Measurements from ENCODE around the gene BRCA2. TPM values are rescaled to one million over a fixed set of nuclear protein-coding genes. Genes with fewer than 3 reads are reported as not detected.

The BRCA2 gene
- total RNA-seq, 1 experiment from 2014 or later: 16.8 TPM

DNA sequence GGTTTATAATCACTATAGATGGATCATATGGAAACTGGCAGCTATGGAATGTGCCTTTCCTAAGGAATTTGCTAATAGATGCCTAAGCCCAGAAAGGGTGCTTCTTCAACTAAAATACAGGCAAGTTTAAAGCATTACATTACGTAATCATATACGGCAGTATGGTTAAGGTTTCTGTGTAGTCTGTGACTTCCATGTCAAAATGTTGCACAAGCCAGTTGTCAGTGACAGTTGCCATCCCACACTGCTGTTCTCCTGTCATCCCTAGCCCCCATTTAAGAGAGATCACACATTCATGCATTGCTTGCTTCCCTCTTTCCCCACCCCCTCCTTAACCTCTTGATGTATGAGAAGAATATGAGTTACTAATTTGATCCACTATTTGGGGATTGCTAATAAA lies 47.3 kb downstream of the BRCA2 start:
- Histone ChIP-seq H2AFZ (ENCODE audit: low read length) (no peak overlapping the region), H3K36me3 (ENCODE audit: low read depth, low read length) (no peaks in the 10 kb centered on the region), H3K4me2 (ENCODE audit: low read length) (no peak overlapping the region), H3F3A (ENCODE audit: low read length, unreplicated experiment) (no peaks in the 10 kb centered on the region), H4K20me1 (ENCODE audit: low read length) (no peaks in the 10 kb centered on the region), H3K27ac (ENCODE audit: low read length) (no peak overlapping the region), H3K9ac (ENCODE audit: low read length) (no peak overlapping the region), H3K9me3 (ENCODE audit: low read length) (no peaks in the 10 kb centered on the region), H3K4me3 (ENCODE audit: low read length) (no peak overlapping the region), H3K27me3 (ENCODE audit: low read length) (no peaks in the 10 kb centered on the region), H3K9me2 (replicated peaks; ENCODE audit: low read length) (no peaks in the 10 kb centered on the region), H3K4me1 (ENCODE audit: insufficient read depth, low read length) (no peaks in the 10 kb centered on the region), H3K79me2 (ENCODE audit: low read length) (no peaks in the 10 kb centered on the region)
- ATAC-seq (no peak), DNase-seq (no peak)
- TF ChIP-seq EZH2 (IDR thresholded peaks at IDR 0.05; ENCODE audit: low read length, unreplicated experiment): no peak
- no peak for TF ChIP-seq EZH2phosphoT487 (IDR thresholded peaks at IDR 0.05; ENCODE audit: borderline replicate concordance, low read length)
- TF ChIP-seq, protein P1, sequence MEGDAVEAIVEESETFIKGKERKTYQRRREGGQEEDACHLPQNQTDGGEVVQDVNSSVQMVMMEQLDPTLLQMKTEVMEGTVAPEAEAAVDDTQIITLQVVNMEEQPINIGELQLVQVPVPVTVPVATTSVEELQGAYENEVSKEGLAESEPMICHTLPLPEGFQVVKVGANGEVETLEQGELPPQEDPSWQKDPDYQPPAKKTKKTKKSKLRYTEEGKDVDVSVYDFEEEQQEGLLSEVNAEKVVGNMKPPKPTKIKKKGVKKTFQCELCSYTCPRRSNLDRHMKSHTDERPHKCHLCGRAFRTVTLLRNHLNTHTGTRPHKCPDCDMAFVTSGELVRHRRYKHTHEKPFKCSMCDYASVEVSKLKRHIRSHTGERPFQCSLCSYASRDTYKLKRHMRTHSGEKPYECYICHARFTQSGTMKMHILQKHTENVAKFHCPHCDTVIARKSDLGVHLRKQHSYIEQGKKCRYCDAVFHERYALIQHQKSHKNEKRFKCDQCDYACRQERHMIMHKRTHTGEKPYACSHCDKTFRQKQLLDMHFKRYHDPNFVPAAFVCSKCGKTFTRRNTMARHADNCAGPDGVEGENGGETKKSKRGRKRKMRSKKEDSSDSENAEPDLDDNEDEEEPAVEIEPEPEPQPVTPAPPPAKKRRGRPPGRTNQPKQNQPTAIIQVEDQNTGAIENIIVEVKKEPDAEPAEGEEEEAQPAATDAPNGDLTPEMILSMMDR (conservative IDR thresholded peaks at IDR 0.05; ENCODE audit: low read depth, low read length): no peak
- POLR2A ChIA-PET (ENCODE audit: unreplicated experiment): interaction anchor here (0.6 kb wide), 1 partner anchor 18 kb away, joined by 7 read pairs; no protein-coding TSS in a partner anchor
- CTCF ChIA-PET: no interaction called here
- intact Hi-C loops (cut with micrococcal nuclease): no loop called here
- no TSS peak for BruUV-seq (replicated peaks)

DNA sequence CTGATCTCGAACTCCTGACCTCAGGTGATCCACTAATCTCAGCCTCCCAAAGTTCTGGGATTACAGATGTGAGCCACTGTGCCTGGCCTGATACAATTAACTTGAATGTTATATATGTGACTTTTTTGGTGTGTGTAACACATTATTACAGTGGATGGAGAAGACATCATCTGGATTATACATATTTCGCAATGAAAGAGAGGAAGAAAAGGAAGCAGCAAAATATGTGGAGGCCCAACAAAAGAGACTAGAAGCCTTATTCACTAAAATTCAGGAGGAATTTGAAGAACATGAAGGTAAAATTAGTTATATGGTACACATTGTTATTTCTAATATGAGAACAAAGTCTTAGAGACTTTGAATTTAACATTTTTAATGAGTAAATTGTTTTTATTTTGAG lies 55.5 kb downstream of the BRCA2 start:
- TF ChIP-seq, protein P1 (conservative IDR thresholded peaks at IDR 0.05; ENCODE audit: low read depth, low read length): no peak
- TF ChIP-seq EZH2 (IDR thresholded peaks at IDR 0.05; ENCODE audit: low read length, unreplicated experiment) (no peak), EZH2phosphoT487 (IDR thresholded peaks at IDR 0.05; ENCODE audit: borderline replicate concordance, low read length) (no peak)

GRCh38 chr13:32376642-32377415 lies 61.5 kb downstream of the BRCA2 start:
- no peak overlapping the region for H3K4me2 ChIP-seq (ENCODE audit: low read length)
- H3K27me3 ChIP-seq (ENCODE audit: low read length): no peaks in the 10 kb centered on the region
- no peak for DNase-seq
- no peaks in the 10 kb centered on the region for H3F3A ChIP-seq (ENCODE audit: low read length, unreplicated experiment)
- ChIA-PET CTCF (no interaction called here), POLR2A (ENCODE audit: unreplicated experiment) (interaction anchor here (0.6 kb wide), 1 partner anchor 138 kb away, joined by 3 read pairs; no protein-coding TSS in a partner anchor)
- TF ChIP-seq, protein P1 (conservative IDR thresholded peaks at IDR 0.05; ENCODE audit: low read depth, low read length): no peak
- TF ChIP-seq EZH2 (IDR thresholded peaks at IDR 0.05; ENCODE audit: low read length, unreplicated experiment) (no peak), EZH2phosphoT487 (IDR thresholded peaks at IDR 0.05; ENCODE audit: borderline replicate concordance, low read length) (no peak)
- no peak overlapping the region for H2AFZ ChIP-seq (ENCODE audit: low read length)
- no TSS peak for BruUV-seq (replicated peaks)
- no peaks in the 10 kb centered on the region for H3K4me1 ChIP-seq (ENCODE audit: insufficient read depth, low read length)
- H4K20me1 ChIP-seq (ENCODE audit: low read length): no peaks in the 10 kb centered on the region
- H3K9me2 ChIP-seq (replicated peaks; ENCODE audit: low read length): no peaks in the 10 kb centered on the region
- no peak for ATAC-seq
- H3K9me3 ChIP-seq (ENCODE audit: low read length): no peaks in the 10 kb centered on the region
- peaks cover 15% of the 10 kb centered on the region for H3K36me3 ChIP-seq (ENCODE audit: low read depth, low read length)
- intact Hi-C loops (cut with micrococcal nuclease): no loop called here
- H3K79me2 ChIP-seq (ENCODE audit: low read length): no peaks in the 10 kb centered on the region
- H3K27ac ChIP-seq (ENCODE audit: low read length): no peak overlapping the region
- H3K4me3 ChIP-seq (ENCODE audit: low read length): no peak overlapping the region
- H3K9ac ChIP-seq (ENCODE audit: low read length): no peak overlapping the region

More for the DNA sequence above, 55.5 kb downstream of the BRCA2 start:
- ChIA-PET POLR2A (ENCODE audit: unreplicated experiment) (no interaction called here), CTCF (no interaction called here)
- Histone ChIP-seq H3K9me3 (ENCODE audit: low read length) (no peaks in the 10 kb centered on the region), H3K27me3 (ENCODE audit: low read length) (no peaks in the 10 kb centered on the region), H3K9me2 (replicated peaks; ENCODE audit: low read length) (no peaks in the 10 kb centered on the region), H3K27ac (ENCODE audit: low read length) (no peak overlapping the region), H3K79me2 (ENCODE audit: low read length) (no peaks in the 10 kb centered on the region), H3K36me3 (ENCODE audit: low read depth, low read length) (peaks cover 14% of the 10 kb centered on the region), H3F3A (ENCODE audit: low read length, unreplicated experiment) (no peaks in the 10 kb centered on the region), H2AFZ (ENCODE audit: low read length) (no peak overlapping the region), H3K4me1 (ENCODE audit: insufficient read depth, low read length) (no peaks in the 10 kb centered on the region), H3K9ac (ENCODE audit: low read length) (no peak overlapping the region), H3K4me2 (ENCODE audit: low read length) (no peak overlapping the region), H4K20me1 (ENCODE audit: low read length) (no peaks in the 10 kb centered on the region), H3K4me3 (ENCODE audit: low read length) (no peak overlapping the region)
- ATAC-seq (no peak), DNase-seq (no peak)
- intact Hi-C loops (cut with micrococcal nuclease): no loop called here
- BruUV-seq (replicated peaks): no TSS peak

Data from PC-3 (cell line).